Central memory CD8-positive, alpha-beta T cell (primary cell): Measurements from ENCODE around the gene B9D2.

Experiments
- ATAC-seq: fragments of 150-1000 bp; cut with Tn5 transposase; replicated peaks from 2 replicates; pipeline ENCODE4 v1.10.0; 2022; ENCODE audit warnings: mild to moderate bottlenecking, moderate FRiP score, moderate number of reproducible peaks; ENCODE audit not compliant: poor library complexity, severe bottlenecking; ENCODE audit errors: extremely low read depth
- DNase-seq, 2 donors: peaks; one replicate each; pipeline ENCODE4 v3.0.0; 2021; ENCODE audit warnings: low spot score in 2 of 2
- H3K27ac Mint-ChIP-seq: one replicate; pipeline ENCODE4 v1.8.0; 2022; ENCODE audit warnings: low read depth, mild to moderate bottlenecking, moderate library complexity, mixed read lengths
- H3K27me3 Mint-ChIP-seq: one replicate; pipeline ENCODE4 v1.8.0; 2022; ENCODE audit warnings: mixed read lengths
- H3K36me3 Mint-ChIP-seq: one replicate; pipeline ENCODE4 v1.8.0; 2022; ENCODE audit warnings: mild to moderate bottlenecking, moderate library complexity, mixed read lengths; ENCODE audit not compliant: insufficient read depth
- H3K4me1 Mint-ChIP-seq: one replicate; pipeline ENCODE4 v1.8.0; 2022; ENCODE audit warnings: mixed read lengths
- H3K4me3 Mint-ChIP-seq: one replicate; pipeline ENCODE4 v1.8.0; 2022; ENCODE audit warnings: mild to moderate bottlenecking, moderate library complexity, mixed read lengths
- H3K9me3 Mint-ChIP-seq: one replicate; pipeline ENCODE4 v1.8.0; 2022; ENCODE audit warnings: mixed read lengths

The B9D2 gene

DNA sequence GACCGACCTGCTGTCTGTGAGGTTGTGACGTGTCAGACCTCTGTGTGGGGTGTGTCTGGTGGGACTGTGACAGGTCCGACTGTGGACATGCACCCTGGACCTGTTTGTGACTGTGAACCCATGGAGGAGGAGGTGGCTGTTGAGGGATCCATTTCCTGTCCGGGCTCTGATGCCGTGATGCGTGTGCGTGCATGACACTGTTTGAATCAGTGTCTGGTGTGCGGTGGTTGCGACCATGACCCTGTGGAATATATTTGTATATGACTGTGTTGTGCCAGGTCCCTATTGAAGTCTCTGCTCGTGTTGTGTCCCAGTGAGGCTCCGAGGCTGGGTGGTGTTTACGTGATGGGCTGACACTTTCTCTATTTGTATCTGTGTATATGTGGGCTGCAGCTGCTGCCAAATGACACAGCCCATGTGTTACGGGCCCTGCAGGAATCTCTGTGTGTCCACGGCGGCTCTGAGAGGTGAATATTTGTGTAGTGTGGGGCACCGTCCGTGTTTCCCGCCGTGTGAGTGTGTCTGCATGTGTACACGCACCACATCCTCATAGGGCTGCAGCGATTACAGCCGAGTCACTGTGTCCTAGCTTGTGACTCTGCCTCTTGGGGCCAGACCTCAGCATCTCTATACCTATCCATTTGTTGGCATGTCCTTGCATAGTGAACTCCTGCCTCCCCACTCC lies 35.6 kb downstream of the B9D2 start:
- peak overlapping the region; percentile 96 for H3K27ac Mint-ChIP-seq
- no peaks in the 10 kb centered on the region for H3K27me3 Mint-ChIP-seq
- ATAC-seq: peak; percentile 42
- H3K9me3 Mint-ChIP-seq: no peaks in the 10 kb centered on the region
- peak in 1 of 2 donors; percentile 46 for DNase-seq
- peaks cover 89% of the 10 kb centered on the region for H3K36me3 Mint-ChIP-seq
- H3K4me1 Mint-ChIP-seq: peaks cover 76% of the 10 kb centered on the region
- peak overlapping the region; percentile 76 for H3K4me3 Mint-ChIP-seq

- H3K9me3 Mint-ChIP-seq: no peaks in the 10 kb centered on the region
- DNase-seq (peak; percentile 82 to 95), ATAC-seq (peak; percentile 72)
- H3K27ac Mint-ChIP-seq: peak overlapping the region; percentile 96
- H3K4me1 Mint-ChIP-seq: peaks cover 78% of the 10 kb centered on the region
- peaks cover 87% of the 10 kb centered on the region for H3K36me3 Mint-ChIP-seq
- H3K4me3 Mint-ChIP-seq: peak overlapping the region; percentile 76
- H3K27me3 Mint-ChIP-seq: no peaks in the 10 kb centered on the region
Measured at GRCh38 chr19:41327576-41328156, 36.3 kb downstream of the B9D2 start.

- H3K27ac Mint-ChIP-seq: peak overlapping the region; percentile 96
- H3K27me3 Mint-ChIP-seq: no peaks in the 10 kb centered on the region
- no peak for DNase-seq
- peaks cover 78% of the 10 kb centered on the region for H3K4me1 Mint-ChIP-seq
- peaks cover 87% of the 10 kb centered on the region for H3K36me3 Mint-ChIP-seq
- H3K9me3 Mint-ChIP-seq: no peaks in the 10 kb centered on the region
- H3K4me3 Mint-ChIP-seq: peak overlapping the region; percentile 76
- ATAC-seq: peak; percentile 5
Measured at GRCh38 chr19:41327076-41327575, 36.8 kb downstream of the B9D2 start.

- Mint-ChIP-seq H3K27me3 (no peaks in the 10 kb centered on the region), H3K27ac (peak overlapping the region; percentile 96), H3K4me3 (peak overlapping the region; percentile 76), H3K36me3 (peaks cover 77% of the 10 kb centered on the region), H3K4me1 (peaks cover 68% of the 10 kb centered on the region), H3K9me3 (no peaks in the 10 kb centered on the region)
- ATAC-seq (no peak), DNase-seq (no peak)
Measured at GRCh38 chr19:41325947-41326706, 37.8 kb downstream of the B9D2 start.

- no peak for ATAC-seq
- Mint-ChIP-seq H3K27ac (peak overlapping the region; percentile 96), H3K4me1 (peaks cover 63% of the 10 kb centered on the region), H3K9me3 (no peaks in the 10 kb centered on the region), H3K4me3 (peak overlapping the region; percentile 70), H3K36me3 (peaks cover 78% of the 10 kb centered on the region), H3K27me3 (no peaks in the 10 kb centered on the region)
- no peak for DNase-seq
Measured at GRCh38 chr19:41325640-41325946, 38.4 kb downstream of the B9D2 start.

DNA sequence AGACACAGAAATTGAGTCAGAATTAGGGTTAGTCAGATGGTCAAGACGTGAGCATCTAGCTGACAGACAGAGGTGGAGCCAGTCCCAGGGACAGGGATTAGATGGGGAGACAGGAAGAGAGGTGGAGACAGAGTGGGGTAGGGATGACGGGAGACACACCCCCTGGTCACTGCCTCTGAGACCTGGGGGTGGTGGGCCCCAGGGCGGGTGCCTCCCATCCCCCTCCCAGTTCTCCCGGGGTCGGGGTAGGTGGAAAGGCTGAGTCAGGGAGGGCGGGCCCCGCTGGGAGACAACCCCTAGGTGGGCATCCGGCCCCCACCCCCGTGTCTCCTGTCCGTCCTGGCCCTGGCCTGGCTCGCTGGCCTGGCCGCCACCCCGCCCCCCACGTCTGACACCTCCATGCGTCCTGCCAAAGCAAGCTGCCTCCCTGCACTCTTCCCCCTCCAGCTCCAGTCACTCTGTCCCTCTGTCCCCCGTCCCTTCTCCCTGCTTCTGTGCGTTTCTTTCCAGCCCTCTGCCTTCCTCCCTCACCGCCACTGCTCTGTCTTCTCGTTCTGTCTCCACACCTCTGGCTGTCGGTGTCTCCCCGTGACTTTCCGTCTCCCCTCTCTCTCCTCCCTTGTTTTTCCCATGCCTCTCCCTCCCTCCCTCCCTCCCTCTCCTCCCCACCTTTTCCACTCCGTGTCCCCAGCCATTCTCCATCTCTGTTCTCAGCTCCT lies 38.9 kb downstream of the B9D2 start:
- Mint-ChIP-seq H3K36me3 (peaks cover 75% of the 10 kb centered on the region), H3K27ac (peak overlapping the region; percentile 96), H3K27me3 (no peaks in the 10 kb centered on the region), H3K4me1 (peaks cover 58% of the 10 kb centered on the region), H3K4me3 (peak overlapping the region; percentile 70), H3K9me3 (no peaks in the 10 kb centered on the region)
- ATAC-seq: no peak
- no peak for DNase-seq

- Mint-ChIP-seq H3K27me3 (no peaks in the 10 kb centered on the region), H3K4me3 (peak overlapping the region; percentile 70), H3K4me1 (peaks cover 57% of the 10 kb centered on the region), H3K36me3 (peaks cover 75% of the 10 kb centered on the region), H3K27ac (peak overlapping the region; percentile 96), H3K9me3 (no peaks in the 10 kb centered on the region)
- DNase-seq: no peak
- ATAC-seq: no peak
Measured at GRCh38 chr19:41324231-41324702, 39.7 kb downstream of the B9D2 start.

DNA sequence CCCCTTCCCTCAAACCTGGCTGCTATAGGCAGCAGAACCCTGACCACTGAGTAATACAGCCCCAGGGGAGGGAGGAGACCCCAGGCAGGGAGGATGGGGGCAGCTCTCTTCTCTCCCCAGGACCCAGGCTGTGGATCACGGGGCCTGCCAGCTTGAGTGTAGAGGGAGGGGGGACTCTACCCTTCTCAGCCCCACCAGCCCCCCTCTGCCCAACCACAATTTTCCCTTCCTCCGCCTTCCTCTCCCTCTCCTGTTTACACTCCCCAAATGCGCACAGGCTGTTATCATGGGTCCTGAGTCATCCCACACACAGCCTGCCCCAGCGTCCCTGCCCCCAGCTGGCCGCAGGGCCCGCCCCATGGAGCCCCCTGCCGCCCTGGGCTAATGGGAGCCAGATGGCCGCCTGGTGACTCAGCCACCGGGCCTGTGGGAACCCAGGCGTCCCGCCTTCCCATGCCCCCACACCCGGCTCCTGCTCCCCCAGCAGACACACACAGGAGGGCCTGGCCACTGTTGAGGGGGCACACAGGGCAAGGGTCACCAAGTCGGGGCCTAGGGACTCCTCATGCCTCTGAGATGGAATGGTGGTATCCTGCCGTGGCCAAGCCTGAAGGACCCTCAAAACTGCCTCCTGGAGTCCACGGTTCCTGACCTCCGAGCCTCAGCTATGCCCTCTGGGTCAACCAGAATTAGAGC lies 40.4 kb downstream of the B9D2 start:
- peak overlapping the region; percentile 96 for H3K27ac Mint-ChIP-seq
- no peak for DNase-seq
- no peak overlapping the region for H3K4me3 Mint-ChIP-seq

GRCh38 chr19:41323023-41323422 lies 40.9 kb downstream of the B9D2 start:
- no peaks in the 10 kb centered on the region for H3K9me3 Mint-ChIP-seq
- ATAC-seq: no peak
- H3K27ac Mint-ChIP-seq: peak overlapping the region; percentile 96
- peak overlapping the region; percentile 3 for H3K4me3 Mint-ChIP-seq
- DNase-seq: no peak
- peaks cover 71% of the 10 kb centered on the region for H3K36me3 Mint-ChIP-seq
- no peaks in the 10 kb centered on the region for H3K27me3 Mint-ChIP-seq
- H3K4me1 Mint-ChIP-seq: peaks cover 45% of the 10 kb centered on the region

More for the DNA sequence above, 40.4 kb downstream of the B9D2 start:
- peaks cover 50% of the 10 kb centered on the region for H3K4me1 Mint-ChIP-seq
- H3K27me3 Mint-ChIP-seq: no peaks in the 10 kb centered on the region
- H3K36me3 Mint-ChIP-seq: peaks cover 71% of the 10 kb centered on the region
- ATAC-seq: no peak
- no peaks in the 10 kb centered on the region for H3K9me3 Mint-ChIP-seq

GRCh38 chr19:41322451-41322850 lies 41.5 kb downstream of the B9D2 start:
- Mint-ChIP-seq H3K4me3 (peak overlapping the region; percentile 3), H3K27me3 (no peaks in the 10 kb centered on the region), H3K27ac (peak overlapping the region; percentile 96), H3K9me3 (no peaks in the 10 kb centered on the region), H3K36me3 (peaks cover 71% of the 10 kb centered on the region), H3K4me1 (peaks cover 40% of the 10 kb centered on the region)
- no peak for ATAC-seq
- DNase-seq: no peak

- Mint-ChIP-seq H3K36me3 (peaks cover 72% of the 10 kb centered on the region), H3K4me1 (peaks cover 41% of the 10 kb centered on the region), H3K4me3 (no peak overlapping the region), H3K27me3 (no peaks in the 10 kb centered on the region), H3K9me3 (no peaks in the 10 kb centered on the region), H3K27ac (peak overlapping the region; percentile 96)
- DNase-seq (no peak), ATAC-seq (no peak)
Measured at GRCh38 chr19:41321600-41322270, 42.2 kb downstream of the B9D2 start.
